ENCODE measurements around the gene PDE8B. TPM values are rescaled to one million over a fixed set of nuclear protein-coding genes. Genes with fewer than 3 reads are reported as not detected.

Gene PDE8B
- total RNA-seq, 2 experiments from 2014 or later = not detected

DNA sequence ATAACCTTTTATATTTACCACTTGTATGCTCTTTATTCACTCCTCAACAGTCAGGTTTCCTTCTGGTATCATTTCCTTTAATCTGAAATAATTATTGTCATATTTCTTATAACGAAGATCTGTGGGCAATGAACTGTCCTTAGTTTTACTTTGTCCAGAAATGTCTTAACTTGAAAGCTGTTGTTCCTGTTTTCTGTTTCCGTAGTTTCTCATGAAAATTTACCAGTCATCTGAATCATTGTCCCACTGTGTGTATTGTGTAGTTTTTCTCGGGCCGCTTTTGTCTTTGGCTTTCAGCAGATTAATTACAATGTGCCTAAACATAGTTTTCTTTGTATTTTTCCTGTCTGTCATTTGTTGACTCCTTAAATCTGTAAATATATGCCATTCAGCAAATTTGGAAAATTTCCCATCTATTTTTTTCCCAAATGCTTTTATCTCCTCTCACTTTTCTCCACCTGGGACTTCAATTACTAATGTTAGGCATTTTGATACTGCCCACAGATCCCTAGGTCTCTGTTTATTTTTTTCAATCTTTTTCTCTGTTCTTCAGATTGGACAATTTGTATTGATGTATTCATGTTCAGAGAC is 74.9 kb downstream of the PDE8B start:
- intact Hi-C loops (cut with micrococcal nuclease) = no loop called here
- no peaks in the 10 kb centered on the region for H3K36me3 Mint-ChIP-seq
- ChIA-PET CTCF (no interaction called here), POLR2A (no interaction called here)
- no peak overlapping the region for H3K4me3 Mint-ChIP-seq
- no peaks in the 10 kb centered on the region for H3K9me3 Mint-ChIP-seq
- H3K27ac Mint-ChIP-seq = no peak overlapping the region
- H3K27me3 Mint-ChIP-seq = peaks cover 1% of the 10 kb centered on the region
- no peak for DNase-seq
- no peaks in the 10 kb centered on the region for H3K4me1 Mint-ChIP-seq (ENCODE audit: low read depth)

DNA sequence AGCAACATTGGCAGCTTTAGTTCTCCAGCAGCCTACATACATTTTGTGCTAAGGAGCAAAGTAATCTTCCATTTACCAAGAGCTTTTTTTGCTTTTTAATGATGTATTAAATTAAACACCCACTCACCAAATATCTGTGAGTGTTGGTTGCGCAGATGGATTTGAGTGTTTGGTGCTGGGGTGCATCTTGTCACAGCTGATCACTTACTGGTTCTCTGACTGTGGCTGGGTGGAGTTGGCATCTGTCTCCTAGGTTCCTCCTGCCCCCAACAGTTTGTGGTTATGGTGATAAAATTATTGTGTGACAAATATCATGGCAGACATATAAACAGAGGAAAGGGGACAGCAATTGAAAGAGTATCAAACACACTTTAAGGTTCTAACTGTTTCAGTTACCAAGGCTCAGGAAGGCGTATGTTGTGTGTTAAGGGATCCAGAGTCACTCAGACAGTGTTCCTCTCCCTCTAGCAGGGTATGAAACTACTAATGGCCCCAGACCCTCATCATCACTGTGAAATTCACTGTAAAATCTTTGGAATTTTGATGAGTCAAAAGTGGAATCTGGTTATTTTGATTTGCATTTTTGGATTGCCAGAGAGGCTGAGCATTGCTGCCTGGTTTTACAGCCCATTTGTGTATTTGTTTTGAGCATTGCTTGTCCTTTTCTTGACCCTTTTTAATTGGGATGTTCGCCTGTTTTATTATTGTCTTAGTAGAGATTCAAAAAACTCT is 81.7 kb downstream of the PDE8B start:
- POLR2A ChIA-PET = interaction anchor here (0.6 kb wide), 1 partner anchor 112 kb away, joined by 4 read pairs; no protein-coding TSS in a partner anchor

DNA sequence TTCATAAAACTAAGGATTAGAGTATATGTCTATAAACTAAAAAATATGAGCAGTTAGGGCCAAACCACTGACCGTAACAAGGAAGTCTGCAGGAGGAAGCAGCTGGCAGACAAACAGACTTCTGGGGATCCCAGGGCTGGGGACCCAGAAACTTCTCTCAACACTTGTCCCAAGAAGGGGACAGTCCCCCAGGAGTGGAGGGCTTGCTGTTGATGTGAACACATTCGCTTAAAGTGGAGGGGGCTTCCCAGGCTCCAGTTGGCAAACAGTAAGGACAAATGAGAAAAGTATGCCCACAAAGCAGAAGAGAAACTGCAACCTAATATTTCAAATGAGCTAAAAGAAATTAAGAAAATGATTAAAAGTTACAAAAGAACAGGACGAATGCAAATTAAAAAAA is 83.7 kb downstream of the PDE8B start:
- Mint-ChIP-seq H3K4me1 (ENCODE audit: low read depth) (no peaks in the 10 kb centered on the region), H3K27ac (no peak overlapping the region), H3K9me3 (no peaks in the 10 kb centered on the region), H3K27me3 (peaks cover 2% of the 10 kb centered on the region), H3K36me3 (no peaks in the 10 kb centered on the region), H3K4me3 (no peak overlapping the region)
- ChIA-PET POLR2A (no interaction called here), CTCF (interaction anchor here (1.9 kb wide), 1 partner anchor 198 kb away, joined by 5 read pairs; the partner anchor contains the start of gene WDR41)
- no peak for DNase-seq
- intact Hi-C loops (cut with micrococcal nuclease) = no loop called here

More for the DNA sequence above, 81.7 kb downstream of the PDE8B start:
- H3K4me1 Mint-ChIP-seq (ENCODE audit: low read depth) = no peaks in the 10 kb centered on the region
- no peaks in the 10 kb centered on the region for H3K9me3 Mint-ChIP-seq
- H3K27ac Mint-ChIP-seq = no peak overlapping the region
- no peak for DNase-seq
- intact Hi-C loops (cut with micrococcal nuclease) = no loop called here
- no peak overlapping the region for H3K4me3 Mint-ChIP-seq
- peaks cover 3% of the 10 kb centered on the region for H3K27me3 Mint-ChIP-seq
- H3K36me3 Mint-ChIP-seq = no peaks in the 10 kb centered on the region
- CTCF ChIA-PET = no interaction called here

DNA sequence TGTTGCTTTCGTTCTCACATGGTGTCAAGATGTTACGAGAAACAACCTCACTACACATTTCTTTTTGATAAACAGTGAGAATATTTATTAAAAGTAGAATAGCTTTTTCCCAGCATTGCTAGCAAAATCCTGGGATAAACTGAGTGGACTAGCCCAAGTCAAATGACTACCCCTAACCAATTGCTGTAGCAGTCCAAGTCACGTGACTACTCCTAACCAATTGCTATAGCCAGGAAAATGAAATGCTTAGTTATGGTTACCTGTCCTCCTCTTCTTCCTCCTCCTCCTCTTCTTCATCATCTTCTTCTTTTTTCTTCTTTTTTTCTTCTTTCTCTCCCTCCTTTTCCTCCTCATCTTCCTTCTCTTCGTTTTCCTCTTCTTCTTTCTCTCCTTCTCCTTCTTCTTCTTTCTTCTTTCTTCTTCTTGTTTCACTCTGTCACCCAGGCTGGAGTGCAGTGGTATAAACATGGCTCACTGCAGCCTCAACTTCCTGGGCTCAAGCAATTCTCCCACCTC is 85.4 kb downstream of the PDE8B start:
- POLR2A ChIA-PET = no interaction called here

DNA sequence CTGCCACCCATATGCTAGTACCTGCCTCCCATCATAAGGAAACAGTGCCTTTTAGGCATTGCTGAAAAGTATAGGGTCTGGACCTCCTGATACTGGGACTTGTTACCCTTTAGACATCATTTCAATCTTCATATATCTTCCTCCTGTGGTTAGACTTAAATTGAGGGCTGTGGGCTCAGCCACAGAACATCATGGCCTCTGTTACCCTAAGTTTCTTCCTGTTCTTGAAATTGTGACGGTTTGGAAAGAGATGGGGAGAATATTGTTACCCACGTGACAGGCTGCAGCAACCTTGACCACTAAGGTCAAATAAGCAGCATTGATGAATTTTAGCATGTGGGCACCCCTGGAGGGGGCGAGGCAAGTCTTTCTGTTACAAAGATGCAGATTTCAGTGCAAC is 87.7 kb downstream of the PDE8B start:
- Mint-ChIP-seq H3K27ac (no peak overlapping the region), H3K27me3 (peaks cover 2% of the 10 kb centered on the region), H3K36me3 (no peaks in the 10 kb centered on the region), H3K9me3 (no peaks in the 10 kb centered on the region), H3K4me1 (ENCODE audit: low read depth) (no peaks in the 10 kb centered on the region), H3K4me3 (no peak overlapping the region)
- POLR2A ChIA-PET = no interaction called here
- DNase-seq = no peak
- intact Hi-C loops (cut with micrococcal nuclease) = no loop called here
- CTCF ChIA-PET = no interaction called here

More for the DNA sequence above, 85.4 kb downstream of the PDE8B start:
- CTCF ChIA-PET = interaction anchor here (1.9 kb wide), 1 partner anchor 197 kb away, joined by 5 read pairs; the partner anchor contains the start of gene WDR41
- Mint-ChIP-seq H3K36me3 (no peaks in the 10 kb centered on the region), H3K4me3 (no peak overlapping the region), H3K27me3 (peaks cover 2% of the 10 kb centered on the region), H3K4me1 (ENCODE audit: low read depth) (no peaks in the 10 kb centered on the region), H3K9me3 (no peaks in the 10 kb centered on the region), H3K27ac (no peak overlapping the region)
- intact Hi-C loops (cut with micrococcal nuclease) = no loop called here
- no peak for DNase-seq

DNA sequence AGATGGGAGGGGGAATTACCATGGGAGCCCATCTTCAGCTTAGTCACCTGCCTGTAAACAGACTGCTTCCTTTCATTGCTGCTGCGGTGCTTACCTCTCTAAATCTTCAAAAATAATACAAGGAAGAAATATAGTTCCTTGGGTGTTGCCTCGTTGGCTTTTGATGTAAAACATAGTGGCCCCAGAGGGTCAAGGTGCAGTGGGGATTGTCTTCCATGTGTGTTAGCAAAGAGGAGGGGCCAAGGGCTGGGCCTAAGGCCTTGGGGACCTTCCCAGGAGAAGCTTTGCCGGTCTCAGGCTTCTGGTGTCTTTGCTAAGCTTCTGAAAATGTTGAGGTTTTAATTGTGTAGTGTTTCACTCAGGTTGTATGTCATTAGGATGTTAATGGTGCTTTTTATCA is 90.0 kb downstream of the PDE8B start:
- H3K36me3 Mint-ChIP-seq = no peaks in the 10 kb centered on the region
- no peaks in the 10 kb centered on the region for H3K27me3 Mint-ChIP-seq
- H3K9me3 Mint-ChIP-seq = no peaks in the 10 kb centered on the region
- no peak overlapping the region for H3K4me3 Mint-ChIP-seq
- intact Hi-C loops (cut with micrococcal nuclease) = no loop called here
- ChIA-PET POLR2A (no interaction called here), CTCF (no interaction called here)
- DNase-seq = no peak
- no peaks in the 10 kb centered on the region for H3K4me1 Mint-ChIP-seq (ENCODE audit: low read depth)
- H3K27ac Mint-ChIP-seq = no peak overlapping the region

DNA sequence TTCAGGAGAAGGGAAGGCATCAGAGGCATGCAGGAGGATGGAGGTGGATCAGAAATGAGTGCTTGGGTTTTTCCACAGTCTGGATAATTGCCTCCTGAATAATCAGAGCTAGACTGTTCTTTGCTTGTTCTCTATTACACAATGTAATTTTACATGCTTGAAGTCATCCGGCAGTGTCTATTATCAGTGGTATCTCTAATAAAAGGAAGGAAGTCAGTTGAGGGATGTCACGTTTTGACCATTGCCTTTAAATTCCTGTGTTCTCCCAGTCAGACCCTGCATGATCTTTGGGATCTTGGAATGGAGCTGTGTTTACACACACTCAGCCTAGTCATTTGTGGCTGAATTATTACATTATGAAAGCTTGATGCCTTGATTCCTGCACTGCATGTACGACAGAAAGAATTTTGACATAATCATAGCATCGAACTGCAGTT is 91.0 kb downstream of the PDE8B start:
- Mint-ChIP-seq H3K9me3 (no peaks in the 10 kb centered on the region), H3K36me3 (no peaks in the 10 kb centered on the region), H3K4me1 (ENCODE audit: low read depth) (no peaks in the 10 kb centered on the region), H3K4me3 (no peak overlapping the region), H3K27ac (no peak overlapping the region), H3K27me3 (no peaks in the 10 kb centered on the region)
- CTCF ChIA-PET = interaction anchor here (0.6 kb wide), 1 partner anchor 303 kb away, joined by 3 read pairs; no protein-coding TSS in a partner anchor
- POLR2A ChIA-PET = no interaction called here
- intact Hi-C loops (cut with micrococcal nuclease) = no loop called here
- no peak for DNase-seq

DNA sequence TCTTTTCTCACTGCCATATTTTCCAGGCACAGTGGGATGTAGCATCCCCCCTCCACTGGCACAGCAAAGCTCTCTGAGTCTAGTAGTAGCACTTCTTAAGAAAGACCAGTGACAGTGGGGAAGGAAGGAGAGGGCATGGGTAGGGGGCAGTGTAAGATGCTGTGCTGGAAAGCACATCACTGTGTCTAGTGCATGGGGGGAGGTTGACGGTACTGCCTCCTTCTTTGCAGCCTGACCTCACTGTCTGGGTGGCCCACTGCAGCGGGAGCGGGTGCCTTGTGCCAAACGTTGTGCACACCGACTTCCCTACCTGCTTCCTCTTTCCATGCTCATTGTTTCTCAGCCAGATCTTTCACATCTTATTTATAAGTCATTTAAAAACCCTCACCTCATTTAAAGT is 91.8 kb downstream of the PDE8B start:
- Mint-ChIP-seq H3K36me3 (no peaks in the 10 kb centered on the region), H3K9me3 (no peaks in the 10 kb centered on the region), H3K4me3 (no peak overlapping the region), H3K27me3 (no peaks in the 10 kb centered on the region), H3K4me1 (ENCODE audit: low read depth) (no peaks in the 10 kb centered on the region), H3K27ac (no peak overlapping the region)
- POLR2A ChIA-PET = no interaction called here
- intact Hi-C loops (cut with micrococcal nuclease) = no loop called here
- CTCF ChIA-PET = no interaction called here
- DNase-seq = no peak

DNA sequence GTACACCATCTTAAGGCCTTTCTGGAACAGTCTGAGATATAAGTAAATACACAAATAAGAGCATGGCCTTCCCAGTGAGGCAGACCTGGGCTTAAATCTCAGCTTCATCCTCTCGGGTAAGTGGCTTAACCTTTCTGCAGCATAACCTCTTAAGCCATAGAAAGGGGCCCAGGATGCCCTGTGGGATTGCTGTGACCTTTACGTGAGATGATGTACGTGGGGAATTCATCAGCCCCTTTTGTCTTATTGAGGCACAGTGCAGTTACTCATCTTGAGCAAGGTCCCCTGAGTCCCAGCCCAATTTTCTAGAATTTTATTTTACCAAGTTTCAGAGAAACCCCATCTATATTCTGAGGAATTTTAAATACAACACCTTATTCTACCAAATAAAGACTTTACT is 92.2 kb downstream of the PDE8B start:
- Mint-ChIP-seq H3K36me3 (no peaks in the 10 kb centered on the region), H3K27me3 (no peaks in the 10 kb centered on the region), H3K9me3 (no peaks in the 10 kb centered on the region), H3K4me1 (ENCODE audit: low read depth) (no peaks in the 10 kb centered on the region), H3K27ac (no peak overlapping the region), H3K4me3 (no peak overlapping the region)
- ChIA-PET CTCF (no interaction called here), POLR2A (no interaction called here)
- intact Hi-C loops (cut with micrococcal nuclease) = no loop called here
- no peak for DNase-seq

DNA sequence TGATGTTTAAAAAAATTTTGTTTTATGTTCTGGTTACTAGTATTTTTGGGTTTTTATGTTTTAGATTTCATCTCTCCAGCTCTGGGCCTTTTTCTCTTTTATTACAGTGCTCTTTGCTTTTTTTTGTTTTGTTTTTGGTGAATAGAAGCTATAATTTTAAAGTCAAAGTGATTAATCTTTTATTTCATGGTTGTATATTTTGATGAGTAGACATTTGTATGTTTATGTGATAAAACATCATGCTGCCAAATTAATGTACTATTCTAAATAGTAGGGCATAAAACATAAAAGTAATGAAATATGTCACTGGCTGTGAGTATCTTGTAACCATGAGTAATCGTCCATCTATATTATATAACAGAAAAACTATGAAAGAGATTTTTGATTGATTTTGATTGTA is 93.9 kb downstream of the PDE8B start:
- POLR2A ChIA-PET = no interaction called here
- Mint-ChIP-seq H3K36me3 (no peaks in the 10 kb centered on the region), H3K9me3 (no peaks in the 10 kb centered on the region), H3K27me3 (no peaks in the 10 kb centered on the region), H3K4me1 (ENCODE audit: low read depth) (no peaks in the 10 kb centered on the region), H3K27ac (no peak overlapping the region), H3K4me3 (no peak overlapping the region)
- intact Hi-C loops (cut with micrococcal nuclease) = no loop called here
- DNase-seq = no peak
- CTCF ChIA-PET = no interaction called here

DNA sequence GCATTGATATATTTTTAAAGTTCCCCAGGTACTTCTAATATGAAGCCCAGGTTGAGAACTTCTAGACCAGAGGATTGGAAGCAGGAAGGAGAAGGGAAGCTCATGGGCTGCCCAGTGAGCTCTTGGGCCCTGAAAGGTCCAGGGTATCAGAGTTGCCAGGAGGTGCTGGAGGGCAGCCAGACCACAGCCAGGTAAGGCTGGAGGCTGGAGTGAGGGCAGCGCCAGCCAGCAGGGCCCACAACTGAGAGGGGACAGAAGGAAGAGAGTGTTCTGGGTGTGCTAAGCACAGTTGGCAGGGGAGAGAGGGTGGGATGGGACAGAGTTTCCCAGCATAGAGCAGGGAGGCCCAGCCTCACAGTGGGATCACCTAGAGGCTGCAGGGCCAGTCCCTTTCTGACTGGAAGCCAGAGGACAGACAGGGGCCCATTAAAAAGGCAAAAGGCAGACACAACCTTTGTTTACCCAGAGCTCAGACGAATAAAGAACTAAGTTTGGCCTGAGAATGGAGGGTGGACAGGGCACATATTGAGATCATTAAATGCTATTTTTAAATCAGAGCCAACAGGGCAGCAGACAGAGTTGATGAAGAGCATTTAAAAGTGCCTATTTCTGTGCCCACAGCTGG is 94.9 kb downstream of the PDE8B start:
- H3K9me3 Mint-ChIP-seq = no peaks in the 10 kb centered on the region
- H3K27ac Mint-ChIP-seq = no peak overlapping the region
- ChIA-PET POLR2A (no interaction called here), CTCF (no interaction called here)
- no peak for DNase-seq
- intact Hi-C loops (cut with micrococcal nuclease) = no loop called here
- no peaks in the 10 kb centered on the region for H3K36me3 Mint-ChIP-seq
- H3K4me3 Mint-ChIP-seq = no peak overlapping the region
- H3K4me1 Mint-ChIP-seq (ENCODE audit: low read depth) = no peaks in the 10 kb centered on the region
- H3K27me3 Mint-ChIP-seq = no peaks in the 10 kb centered on the region

DNA sequence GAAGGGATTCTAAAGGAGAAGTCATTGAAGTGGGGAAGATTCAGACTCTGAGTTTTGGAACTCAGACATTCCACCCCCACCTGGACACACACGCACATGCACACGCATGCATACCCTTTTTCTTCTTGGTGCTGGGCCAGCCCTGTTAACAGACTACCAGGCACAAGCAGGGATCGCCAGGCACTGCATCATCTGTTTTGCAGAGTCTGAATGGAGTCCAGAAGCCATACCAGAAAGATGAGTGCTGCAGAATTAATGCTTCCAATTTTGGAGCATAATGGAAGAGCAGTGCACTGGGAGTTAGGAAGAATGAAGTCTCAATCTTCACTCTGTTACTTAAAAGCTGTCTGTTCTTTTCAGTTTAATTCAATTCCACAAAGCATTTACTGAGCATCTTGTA is 95.5 kb downstream of the PDE8B start:
- CTCF ChIA-PET = no interaction called here
- no peak overlapping the region for H3K4me3 Mint-ChIP-seq
- no peaks in the 10 kb centered on the region for H3K27me3 Mint-ChIP-seq
- POLR2A ChIA-PET = no interaction called here
- no peak for DNase-seq
- no peaks in the 10 kb centered on the region for H3K9me3 Mint-ChIP-seq
- no peaks in the 10 kb centered on the region for H3K36me3 Mint-ChIP-seq
- no peak overlapping the region for H3K27ac Mint-ChIP-seq
- intact Hi-C loops (cut with micrococcal nuclease) = no loop called here
- H3K4me1 Mint-ChIP-seq (ENCODE audit: low read depth) = no peaks in the 10 kb centered on the region

DNA sequence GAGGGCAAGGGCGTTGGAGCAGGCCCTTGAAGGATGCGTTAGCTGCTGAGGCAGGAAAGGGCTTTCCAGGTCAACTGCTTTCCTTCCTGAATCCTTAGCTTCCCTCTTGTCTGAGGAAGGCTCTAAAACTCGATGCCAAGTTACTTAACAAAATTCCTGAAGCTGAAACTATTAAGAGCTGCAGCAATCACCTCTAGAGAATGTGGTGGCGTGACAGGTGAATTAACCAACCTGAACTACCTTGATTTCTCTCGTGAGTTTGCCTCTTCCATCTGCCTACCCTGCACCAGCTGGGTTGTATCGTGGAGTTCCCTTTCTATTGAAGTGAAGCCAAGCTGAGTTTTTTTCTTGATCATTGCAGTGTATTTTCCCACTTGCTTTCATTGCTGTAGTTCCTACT is 96.1 kb downstream of the PDE8B start:
- H3K4me3 Mint-ChIP-seq = no peak overlapping the region
- intact Hi-C loops (cut with micrococcal nuclease) = no loop called here
- H3K36me3 Mint-ChIP-seq = no peaks in the 10 kb centered on the region
- no peak overlapping the region for H3K27ac Mint-ChIP-seq
- H3K4me1 Mint-ChIP-seq (ENCODE audit: low read depth) = no peaks in the 10 kb centered on the region
- no peaks in the 10 kb centered on the region for H3K9me3 Mint-ChIP-seq
- DNase-seq = no peak
- H3K27me3 Mint-ChIP-seq = no peaks in the 10 kb centered on the region
- POLR2A ChIA-PET = no interaction called here
- CTCF ChIA-PET = no interaction called here
